22Rv1 (cell line): Measurements from ENCODE around the gene LMNTD1.

Source experiments
- ZFX ChIP-seq: fragments of 450-650 bp; IDR thresholded peaks from 2 replicates; pipeline ENCODE4 v1.6.1; 2017; ENCODE audit warnings: antibody characterized with exemption, borderline replicate concordance
- TF ChIP-seq, protein P1 (sequence below): fragments of 450-650 bp; IDR thresholded peaks from 2 replicates; pipeline ENCODE4 v1.5.1; 2017; ENCODE audit warnings: mild to moderate bottlenecking

DNA sequence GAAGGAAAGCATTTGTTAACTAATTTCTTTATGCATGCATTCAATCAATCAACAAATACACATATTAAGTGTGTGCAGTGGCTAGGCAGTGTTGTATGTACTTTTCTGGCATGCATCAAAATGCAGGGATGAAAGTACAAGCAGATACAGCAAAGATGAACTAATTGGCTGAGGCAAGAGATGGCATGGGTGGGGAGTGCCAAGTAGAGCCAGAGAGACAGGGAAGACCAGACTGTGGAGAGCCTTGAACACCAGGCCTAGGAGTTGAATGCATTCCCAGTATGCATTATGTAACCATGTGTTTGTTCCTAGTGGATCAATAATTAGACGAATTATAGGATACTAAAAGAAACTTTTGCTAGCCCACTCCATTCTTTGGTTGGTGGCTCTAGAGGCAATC is 17.3 kb upstream of the LMNTD1 start:
- TF ChIP-seq, protein P1, sequence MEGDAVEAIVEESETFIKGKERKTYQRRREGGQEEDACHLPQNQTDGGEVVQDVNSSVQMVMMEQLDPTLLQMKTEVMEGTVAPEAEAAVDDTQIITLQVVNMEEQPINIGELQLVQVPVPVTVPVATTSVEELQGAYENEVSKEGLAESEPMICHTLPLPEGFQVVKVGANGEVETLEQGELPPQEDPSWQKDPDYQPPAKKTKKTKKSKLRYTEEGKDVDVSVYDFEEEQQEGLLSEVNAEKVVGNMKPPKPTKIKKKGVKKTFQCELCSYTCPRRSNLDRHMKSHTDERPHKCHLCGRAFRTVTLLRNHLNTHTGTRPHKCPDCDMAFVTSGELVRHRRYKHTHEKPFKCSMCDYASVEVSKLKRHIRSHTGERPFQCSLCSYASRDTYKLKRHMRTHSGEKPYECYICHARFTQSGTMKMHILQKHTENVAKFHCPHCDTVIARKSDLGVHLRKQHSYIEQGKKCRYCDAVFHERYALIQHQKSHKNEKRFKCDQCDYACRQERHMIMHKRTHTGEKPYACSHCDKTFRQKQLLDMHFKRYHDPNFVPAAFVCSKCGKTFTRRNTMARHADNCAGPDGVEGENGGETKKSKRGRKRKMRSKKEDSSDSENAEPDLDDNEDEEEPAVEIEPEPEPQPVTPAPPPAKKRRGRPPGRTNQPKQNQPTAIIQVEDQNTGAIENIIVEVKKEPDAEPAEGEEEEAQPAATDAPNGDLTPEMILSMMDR = no peak
- TF ChIP-seq ZFX = no peak
